ENCODE results near the gene LUC7L2. TPM values are rescaled to one million over a fixed set of nuclear protein-coding genes. Genes with fewer than 3 reads are reported as not detected.

The LUC7L2 gene
- total and polyA plus RNA-seq, 11 donors: 29.4 to 55.4 (median 46.2) TPM

DNA sequence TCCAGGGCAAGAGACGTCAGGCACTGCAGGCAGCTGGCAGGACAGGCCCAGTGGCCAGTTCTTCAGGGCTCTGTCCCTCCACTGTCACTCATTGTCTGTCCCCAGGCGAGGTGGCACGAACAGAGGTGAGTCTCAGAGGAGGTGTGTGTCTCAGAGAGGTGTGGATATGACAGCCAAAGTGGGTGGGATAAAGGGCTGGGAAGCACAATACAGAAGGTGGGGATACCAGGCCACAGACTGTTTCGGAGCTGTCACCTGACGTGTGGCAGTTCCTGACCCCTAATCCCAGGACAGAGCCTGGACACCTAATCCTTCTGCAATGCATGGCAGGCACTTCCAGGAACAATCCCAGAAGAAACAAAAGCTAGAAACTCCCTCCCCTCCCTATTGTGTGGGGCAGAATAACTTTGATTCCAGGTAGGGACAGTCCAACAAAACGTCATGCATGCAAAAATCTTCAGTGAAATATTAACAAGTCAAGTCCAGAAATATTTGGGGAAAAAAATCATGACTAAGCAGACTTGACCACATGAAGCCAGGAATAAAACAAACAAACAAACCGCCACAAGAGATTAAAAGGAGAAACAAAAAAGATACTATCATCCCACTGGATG, 112.2 kb downstream of the LUC7L2 start:
- no peak for ATAC-seq
- 57 to 68% (median 67%) methylated on average over 6 to 7 of the region's 7 CpGs for WGBS, 4 donors

More for the DNA sequence above, 112.2 kb downstream of the LUC7L2 start:
- Histone ChIP-seq H3K4me3 (no peak overlapping the region), H3K36me3 (no peaks in the 10 kb centered on the region), H3K27me3 (no peaks in the 10 kb centered on the region), H3K9me3 (peaks cover 0 to 16% (median 7%) of the 10 kb centered on the region in 12 donors), H3K27ac (no peak overlapping the region), H3K4me1 (peaks cover 0 to 2% (median 0%) of the 10 kb centered on the region in 12 donors)
- DNase-seq: no peak
- TF ChIP-seq CTCF (IDR thresholded peaks at IDR 0.05) (no peak), POLR2A (IDR thresholded peaks at IDR 0.05) (no peak)
- intact Hi-C loops (cut with DNase I): no loop called here

Other genes with a start within 250 kb of the LUC7L2 start
- gene UBN2, start 128.7 kb upstream of the LUC7L2 start, total RNA-seq: 10 to 100 TPM in 8 of 9 donors, 1 to 10 TPM in 1; 7.9 to 26.9 (median 16.7) TPM
- 1 to 10 TPM; 3.3 to 3.4 TPM for gene UBN2, start 128.7 kb upstream of the LUC7L2 start, polyA plus RNA-seq
- 10 to 100 TPM; 19.0 to 60.0 (median 33.8) TPM for gene FMC1, start 18.6 kb upstream of the LUC7L2 start, total RNA-seq
- gene FMC1, start 18.6 kb upstream of the LUC7L2 start, polyA plus RNA-seq: 10 to 100 TPM; 21.8 to 95.7 TPM
- not detected for gene KLRG2, start 123.8 kb downstream of the LUC7L2 start, total RNA-seq
- not detected for gene KLRG2, start 123.8 kb downstream of the LUC7L2 start, polyA plus RNA-seq
- under 1 TPM in 2 of 9 donors, not detected in 7; 0.18 to 0.36 TPM for gene CLEC2L, start 163.8 kb downstream of the LUC7L2 start, total RNA-seq
- gene CLEC2L, start 163.8 kb downstream of the LUC7L2 start, polyA plus RNA-seq: not detected

All from heart left ventricle (tissue), 16 donors.